Liver (tissue), 9 donors: ENCODE data around the gene HOXB2. TPM values are rescaled to one million over a fixed set of nuclear protein-coding genes. Genes with fewer than 3 reads are reported as not detected.

Source experiments
- DNase-seq: peaks from one replicate; pipeline ENCODE4 v3.0.0-alpha.2; 2017; ENCODE audit warnings: low spot score
- H3K27ac ChIP-seq, 2 donors: one replicate each; pipeline ENCODE4 v1.7.0; 2013; ENCODE audit warnings: inconsistent platforms in 2 of 2, low read length in 2 of 2, control low read depth in 1 of 2, low read depth in 1 of 2, mild to moderate bottlenecking in 1 of 2
- H3K27me3 ChIP-seq, 4 donors: one replicate each; pipeline versions ENCODE4 v1.6.1 to v1.7.0; 2013; ENCODE audit warnings: low read length in 3 of 4, inconsistent platforms in 1 of 4, mild to moderate bottlenecking in 1 of 4, moderate library complexity in 1 of 4; ENCODE audit not compliant: control insufficient read depth in 4 of 4, insufficient read depth in 4 of 4
- H3K36me3 ChIP-seq, 4 donors: one replicate each; pipeline versions ENCODE4 v1.6.1 to v1.7.0; 2013; ENCODE audit warnings: low read length in 3 of 4, mild to moderate bottlenecking in 3 of 4, low read depth in 1 of 4, moderate library complexity in 1 of 4; ENCODE audit not compliant: control insufficient read depth in 4 of 4, insufficient read depth in 3 of 4
- H3K4me1 ChIP-seq, 4 donors: one replicate each; pipeline versions ENCODE4 v1.6.1 to v1.7.0; 2013; ENCODE audit warnings: low read length in 3 of 4, mild to moderate bottlenecking in 3 of 4, moderate library complexity in 1 of 4; ENCODE audit not compliant: control insufficient read depth in 4 of 4, insufficient read depth in 4 of 4
- H3K4me3 ChIP-seq, 3 donors: one replicate each; pipeline versions ENCODE4 v1.6.1 to v1.7.0; 2013; ENCODE audit warnings: low read length in 3 of 3, control low read depth in 1 of 3, low read depth in 1 of 3, mild to moderate bottlenecking in 1 of 3
- H3K9ac ChIP-seq, 2 donors: one replicate each; pipeline ENCODE4 v1.7.0; 2013; ENCODE audit warnings: low read length in 2 of 2, mild to moderate bottlenecking in 2 of 2, moderate library complexity in 2 of 2, control low read depth in 1 of 2, low read depth in 1 of 2
- H3K9me3 ChIP-seq, 4 donors: one replicate each; pipeline versions ENCODE4 v1.6.1 to v1.7.0; 2013; ENCODE audit warnings: low read length in 3 of 4; ENCODE audit not compliant: control insufficient read depth in 4 of 4
- EGR1 ChIP-seq, 2 donors: IDR thresholded peaks; 2 replicates each; pipeline ENCODE4 v1.6.1; 2016 to 2018; ENCODE audit warnings: antibody characterized with exemption in 2 of 2, low read depth in 2 of 2
- FOXA1 ChIP-seq: IDR thresholded peaks from 2 replicates; pipeline ENCODE4 v1.6.1; 2016; ENCODE audit warnings: antibody characterized with exemption
- FOXA2 ChIP-seq: IDR thresholded peaks from 2 replicates; pipeline ENCODE4 v1.6.1; 2016; ENCODE audit warnings: antibody characterized with exemption
- HNF4A ChIP-seq, 2 donors: conservative IDR thresholded peaks; 2 replicates each; pipeline ENCODE4 v1.6.1; 2016; ENCODE audit warnings: antibody characterized with exemption in 2 of 2, mild to moderate bottlenecking in 2 of 2
- HNF4G ChIP-seq: IDR thresholded peaks from 2 replicates; pipeline ENCODE4 v1.6.1; 2016; ENCODE audit warnings: antibody characterized with exemption
- JUND ChIP-seq, 2 donors: IDR thresholded peaks; 2 replicates each; pipeline ENCODE4 v1.6.1; 2016; ENCODE audit warnings: antibody characterized with exemption in 2 of 2
- MAX ChIP-seq: IDR thresholded peaks from 2 replicates; pipeline ENCODE4 v1.6.1; 2016; ENCODE audit warnings: antibody characterized with exemption
- RXRA ChIP-seq, 2 donors: IDR thresholded peaks; 2 replicates each; pipeline ENCODE4 v1.6.1; 2017 to 2018; ENCODE audit warnings: antibody characterized with exemption in 2 of 2, mild to moderate bottlenecking in 1 of 2
- SP1 ChIP-seq: IDR thresholded peaks from 2 replicates; pipeline ENCODE4 v1.6.1; 2018; ENCODE audit warnings: antibody characterized with exemption, mild to moderate bottlenecking
- TAF1 ChIP-seq: conservative IDR thresholded peaks from 2 replicates; pipeline ENCODE4 v1.6.1; 2016; ENCODE audit warnings: antibody characterized with exemption, mild to moderate bottlenecking
- YY1 ChIP-seq: IDR thresholded peaks from 2 replicates; pipeline ENCODE4 v1.6.1; 2016; ENCODE audit warnings: antibody characterized with exemption, mild to moderate bottlenecking
- WGBS: extraction: QIAGEN DNeasy Blood & Tissue Kit; methylation state at CpG from one replicate; pipeline ENCODE4 v1.1.7; 2013; 5-methylcytosine and 5-hydroxymethylcytosine counted together
- polyA plus RNA-seq, 2 donors: library from polyadenylated mRNA; stranded (reverse) in 1 of 2; unstranded in 1 of 2; fragments of 200-250 nt in 1 of 2; fragments of >200 nt in 1 of 2; fragmentation: Nextera tagmentation in 1 of 2; extraction: Ambion mirVana in 1 of 2; gene quantifications; one replicate each; pipeline versions ENCODE4 v1.2.1 to v1.2.3, GENCODE V29; 2013 to 2015
- total RNA-seq, 2 donors: library from RNA; depleted of rRNA; stranded (reverse); fragments of >200 nt; gene quantifications; one replicate each; pipeline ENCODE4 v1.2.3, GENCODE V29; 2014
- TF ChIP-seq, protein P1 (sequence below): IDR thresholded peaks from 2 replicates; pipeline ENCODE4 v1.6.1; 2016; ENCODE audit warnings: antibody characterized with exemption, mild to moderate bottlenecking
- TF ChIP-seq, protein P2 (sequence below): IDR thresholded peaks from 2 replicates; pipeline ENCODE4 v1.6.1; 2016; ENCODE audit warnings: antibody characterized with exemption
- TF ChIP-seq, protein P3 (sequence below): IDR thresholded peaks from 2 replicates; pipeline ENCODE4 v1.6.1; 2016; ENCODE audit warnings: antibody characterized with exemption
- donor health status: healthy.
- donor health status: healthy.
- donor health status: healthy.
- donor health status: healthy.
- donor health status: healthy.

Gene HOXB2
- total and polyA plus RNA-seq, 4 donors = 0.67 to 2.5 (median 1.8) TPM

GRCh38 chr17:48503747-48504146 is 41.2 kb downstream of the HOXB2 start (continued):
- TF ChIP-seq, protein P1, sequence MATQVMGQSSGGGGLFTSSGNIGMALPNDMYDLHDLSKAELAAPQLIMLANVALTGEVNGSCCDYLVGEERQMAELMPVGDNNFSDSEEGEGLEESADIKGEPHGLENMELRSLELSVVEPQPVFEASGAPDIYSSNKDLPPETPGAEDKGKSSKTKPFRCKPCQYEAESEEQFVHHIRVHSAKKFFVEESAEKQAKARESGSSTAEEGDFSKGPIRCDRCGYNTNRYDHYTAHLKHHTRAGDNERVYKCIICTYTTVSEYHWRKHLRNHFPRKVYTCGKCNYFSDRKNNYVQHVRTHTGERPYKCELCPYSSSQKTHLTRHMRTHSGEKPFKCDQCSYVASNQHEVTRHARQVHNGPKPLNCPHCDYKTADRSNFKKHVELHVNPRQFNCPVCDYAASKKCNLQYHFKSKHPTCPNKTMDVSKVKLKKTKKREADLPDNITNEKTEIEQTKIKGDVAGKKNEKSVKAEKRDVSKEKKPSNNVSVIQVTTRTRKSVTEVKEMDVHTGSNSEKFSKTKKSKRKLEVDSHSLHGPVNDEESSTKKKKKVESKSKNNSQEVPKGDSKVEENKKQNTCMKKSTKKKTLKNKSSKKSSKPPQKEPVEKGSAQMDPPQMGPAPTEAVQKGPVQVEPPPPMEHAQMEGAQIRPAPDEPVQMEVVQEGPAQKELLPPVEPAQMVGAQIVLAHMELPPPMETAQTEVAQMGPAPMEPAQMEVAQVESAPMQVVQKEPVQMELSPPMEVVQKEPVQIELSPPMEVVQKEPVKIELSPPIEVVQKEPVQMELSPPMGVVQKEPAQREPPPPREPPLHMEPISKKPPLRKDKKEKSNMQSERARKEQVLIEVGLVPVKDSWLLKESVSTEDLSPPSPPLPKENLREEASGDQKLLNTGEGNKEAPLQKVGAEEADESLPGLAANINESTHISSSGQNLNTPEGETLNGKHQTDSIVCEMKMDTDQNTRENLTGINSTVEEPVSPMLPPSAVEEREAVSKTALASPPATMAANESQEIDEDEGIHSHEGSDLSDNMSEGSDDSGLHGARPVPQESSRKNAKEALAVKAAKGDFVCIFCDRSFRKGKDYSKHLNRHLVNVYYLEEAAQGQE = no peak
- TF ChIP-seq HNF4G (no peak), FOXA1 (no peak)

DNA sequence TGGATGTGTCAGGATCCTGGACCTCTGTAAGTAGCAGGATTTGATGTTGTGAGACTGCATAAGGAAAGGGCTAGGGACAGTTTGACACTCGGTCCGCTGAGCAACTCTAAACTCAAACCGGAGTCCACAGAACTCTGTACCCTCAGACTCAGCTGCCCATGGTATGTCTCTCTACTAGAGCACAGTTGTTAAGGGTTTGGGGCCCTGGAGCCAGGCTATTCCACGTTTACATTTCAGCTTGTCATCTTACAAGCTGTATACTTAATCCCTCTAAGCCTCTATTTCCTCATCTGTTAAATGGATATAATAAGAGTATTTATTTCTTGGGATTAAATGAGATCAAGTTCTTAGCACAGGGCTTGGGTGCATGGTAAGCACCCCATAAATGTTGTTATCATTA is 42.0 kb downstream of the HOXB2 start:
- peaks cover 0 to 17% (median 0%) of the 10 kb centered on the region in 4 donors for H3K27me3 ChIP-seq
- H3K4me1 ChIP-seq = no peaks in the 10 kb centered on the region
- H3K36me3 ChIP-seq = no peaks in the 10 kb centered on the region
- TF ChIP-seq, protein P2, sequence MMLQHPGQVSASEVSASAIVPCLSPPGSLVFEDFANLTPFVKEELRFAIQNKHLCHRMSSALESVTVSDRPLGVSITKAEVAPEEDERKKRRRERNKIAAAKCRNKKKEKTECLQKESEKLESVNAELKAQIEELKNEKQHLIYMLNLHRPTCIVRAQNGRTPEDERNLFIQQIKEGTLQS = no peak
- TF ChIP-seq, protein P1 = no peak
- TF ChIP-seq SP1 = no peak
- no peak for TF ChIP-seq RXRA (IDR thresholded peaks at IDR 0.05)
- no peak for TF ChIP-seq YY1
- TF ChIP-seq, protein P3, sequence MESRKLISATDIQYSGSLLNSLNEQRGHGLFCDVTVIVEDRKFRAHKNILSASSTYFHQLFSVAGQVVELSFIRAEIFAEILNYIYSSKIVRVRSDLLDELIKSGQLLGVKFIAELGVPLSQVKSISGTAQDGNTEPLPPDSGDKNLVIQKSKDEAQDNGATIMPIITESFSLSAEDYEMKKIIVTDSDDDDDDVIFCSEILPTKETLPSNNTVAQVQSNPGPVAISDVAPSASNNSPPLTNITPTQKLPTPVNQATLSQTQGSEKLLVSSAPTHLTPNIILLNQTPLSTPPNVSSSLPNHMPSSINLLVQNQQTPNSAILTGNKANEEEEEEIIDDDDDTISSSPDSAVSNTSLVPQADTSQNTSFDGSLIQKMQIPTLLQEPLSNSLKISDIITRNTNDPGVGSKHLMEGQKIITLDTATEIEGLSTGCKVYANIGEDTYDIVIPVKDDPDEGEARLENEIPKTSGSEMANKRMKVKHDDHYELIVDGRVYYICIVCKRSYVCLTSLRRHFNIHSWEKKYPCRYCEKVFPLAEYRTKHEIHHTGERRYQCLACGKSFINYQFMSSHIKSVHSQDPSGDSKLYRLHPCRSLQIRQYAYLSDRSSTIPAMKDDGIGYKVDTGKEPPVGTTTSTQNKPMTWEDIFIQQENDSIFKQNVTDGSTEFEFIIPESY = no peak
- no peak for TF ChIP-seq HNF4A (conservative IDR thresholded peaks at IDR 0.05)
- no peak for TF ChIP-seq EGR1 (IDR thresholded peaks at IDR 0.05; ENCODE audit: low read depth in 2 of 2)
- TF ChIP-seq FOXA2 = no peak
- WGBS = 80% methylated on average over 4 of the region's 4 CpGs
- no peak overlapping the region for H3K9ac ChIP-seq
- no peaks in the 10 kb centered on the region for H3K9me3 ChIP-seq
- H3K27ac ChIP-seq = no peak overlapping the region
- no peak overlapping the region for H3K4me3 ChIP-seq
- no peak for DNase-seq

DNA sequence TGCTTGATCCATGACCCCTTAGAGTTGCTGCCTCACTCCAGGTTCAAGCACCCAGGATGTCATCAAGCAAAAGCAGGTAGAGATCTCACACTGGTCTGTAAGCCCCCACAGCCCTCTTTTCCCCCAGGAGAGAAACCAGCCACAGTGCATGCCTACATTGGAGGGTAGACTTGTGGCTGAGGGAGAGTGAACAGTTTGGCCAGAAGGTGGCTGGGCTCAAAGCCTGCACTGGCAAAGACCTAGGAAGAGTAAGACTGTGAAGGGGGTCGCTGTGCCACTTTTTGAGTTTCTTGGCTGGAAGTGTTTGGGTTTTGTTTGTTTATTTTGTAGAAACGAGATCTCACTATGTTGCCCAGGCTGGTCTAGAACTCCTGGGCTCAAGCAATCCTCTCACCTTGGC is 42.6 kb downstream of the HOXB2 start:
- no peak for DNase-seq
- Histone ChIP-seq H3K36me3 (no peaks in the 10 kb centered on the region), H3K9ac (no peak overlapping the region), H3K27ac (no peak overlapping the region), H3K9me3 (no peaks in the 10 kb centered on the region), H3K27me3 (peaks cover 0 to 17% (median 0%) of the 10 kb centered on the region in 4 donors), H3K4me1 (no peaks in the 10 kb centered on the region), H3K4me3 (no peak overlapping the region)
- WGBS = 71% methylated on average over 2 of the region's 2 CpGs
- TF ChIP-seq, protein P1 = no peak
- TF ChIP-seq, protein P3 = no peak
- TF ChIP-seq, protein P2 = no peak
- TF ChIP-seq JUND (IDR thresholded peaks at IDR 0.05) (no peak), TAF1 (no peak), RXRA (IDR thresholded peaks at IDR 0.05) (no peak), HNF4A (conservative IDR thresholded peaks at IDR 0.05) (no peak), MAX (no peak)
